Measurements from ENCODE around the gene JPH3.

The JPH3 gene

GRCh38 chr16:87697792-87698191 lies 95.5 kb downstream of the JPH3 start:
- DNase-seq (ENCODE audit: low read depth): no peak

GRCh38 chr16:87698241-87698640 lies 95.9 kb downstream of the JPH3 start:
- DNase-seq (ENCODE audit: low read depth): no peak

- DNase-seq (ENCODE audit: low read depth): no peak
Observed at GRCh38 chr16:87698676-87699199, 96.4 kb downstream of the JPH3 start.

- no peak for DNase-seq (ENCODE audit: low read depth)
Observed at GRCh38 chr16:87700406-87701077, 98.2 kb downstream of the JPH3 start.

GRCh38 chr16:87701078-87701460 lies 98.8 kb downstream of the JPH3 start:
- DNase-seq (ENCODE audit: low read depth): no peak

- no peak for DNase-seq (ENCODE audit: low read depth)
Observed at GRCh38 chr16:87701505-87701921, 99.2 kb downstream of the JPH3 start.

GRCh38 chr16:87702325-87702811 lies 100.1 kb downstream of the JPH3 start:
- DNase-seq (ENCODE audit: low read depth): no peak

- no peak for DNase-seq (ENCODE audit: low read depth)
Observed at GRCh38 chr16:87703071-87703470, 100.8 kb downstream of the JPH3 start.

GRCh38 chr16:87703835-87704375 lies 101.6 kb downstream of the JPH3 start:
- DNase-seq (ENCODE audit: low read depth): no peak

- DNase-seq (ENCODE audit: low read depth): no peak
Observed at GRCh38 chr16:87704754-87705353, 102.5 kb downstream of the JPH3 start.

- DNase-seq (ENCODE audit: low read depth): no peak
Observed at GRCh38 chr16:87705771-87706277, 103.5 kb downstream of the JPH3 start.

- DNase-seq (ENCODE audit: low read depth): no peak
Observed at GRCh38 chr16:87706278-87707000, 104.1 kb downstream of the JPH3 start.

- no peak for DNase-seq (ENCODE audit: low read depth)
Observed at GRCh38 chr16:87707097-87707496, 104.8 kb downstream of the JPH3 start.

GRCh38 chr16:87707714-87708580 lies 105.6 kb downstream of the JPH3 start:
- DNase-seq (ENCODE audit: low read depth): no peak

- DNase-seq (ENCODE audit: low read depth): no peak
Observed at GRCh38 chr16:87708881-87709638, 106.8 kb downstream of the JPH3 start.

GRCh38 chr16:87709677-87710076 lies 107.4 kb downstream of the JPH3 start:
- no peak for DNase-seq (ENCODE audit: low read depth)

GRCh38 chr16:87710887-87711286 lies 108.6 kb downstream of the JPH3 start:
- DNase-seq (ENCODE audit: low read depth): no peak

- no peak for DNase-seq (ENCODE audit: low read depth)
Observed at GRCh38 chr16:87712184-87712762, 110.0 kb downstream of the JPH3 start.

- no peak for DNase-seq (ENCODE audit: low read depth)
Observed at GRCh38 chr16:87713451-87714229, 111.3 kb downstream of the JPH3 start.

Measured in stimulated activated CD8-positive, alpha-beta memory T cell treated with anti-CD3 and anti-CD28 coated beads, Interleukin-15, amount 100 ng/mL, for 24 hours (primary cell).